ENCODE results near the gene DSG4.

The DSG4 gene

GRCh38 chr18:31450409-31450808, 73.8 kb downstream of the DSG4 start:
- no peak for DNase-seq

GRCh38 chr18:31451625-31452024, 75.0 kb downstream of the DSG4 start:
- no peak for DNase-seq

- no peak for DNase-seq
These were observed 77.6 kb downstream of the DSG4 start for GRCh38 chr18:31454066-31454708.

Data from NCI-H2171 treated with DMSO at 0.1 percent for 48 hours (cell line).